ENCODE results near the gene PYGM. TPM values are rescaled to one million over a fixed set of nuclear protein-coding genes. Genes with fewer than 3 reads are reported as not detected.

The PYGM gene
- total and polyA plus RNA-seq, 2 of the 13 experiments (the other 11 are each of a cell fraction or from before 2014, with no cell fraction given): 0.11 to 0.12 TPM

DNA sequence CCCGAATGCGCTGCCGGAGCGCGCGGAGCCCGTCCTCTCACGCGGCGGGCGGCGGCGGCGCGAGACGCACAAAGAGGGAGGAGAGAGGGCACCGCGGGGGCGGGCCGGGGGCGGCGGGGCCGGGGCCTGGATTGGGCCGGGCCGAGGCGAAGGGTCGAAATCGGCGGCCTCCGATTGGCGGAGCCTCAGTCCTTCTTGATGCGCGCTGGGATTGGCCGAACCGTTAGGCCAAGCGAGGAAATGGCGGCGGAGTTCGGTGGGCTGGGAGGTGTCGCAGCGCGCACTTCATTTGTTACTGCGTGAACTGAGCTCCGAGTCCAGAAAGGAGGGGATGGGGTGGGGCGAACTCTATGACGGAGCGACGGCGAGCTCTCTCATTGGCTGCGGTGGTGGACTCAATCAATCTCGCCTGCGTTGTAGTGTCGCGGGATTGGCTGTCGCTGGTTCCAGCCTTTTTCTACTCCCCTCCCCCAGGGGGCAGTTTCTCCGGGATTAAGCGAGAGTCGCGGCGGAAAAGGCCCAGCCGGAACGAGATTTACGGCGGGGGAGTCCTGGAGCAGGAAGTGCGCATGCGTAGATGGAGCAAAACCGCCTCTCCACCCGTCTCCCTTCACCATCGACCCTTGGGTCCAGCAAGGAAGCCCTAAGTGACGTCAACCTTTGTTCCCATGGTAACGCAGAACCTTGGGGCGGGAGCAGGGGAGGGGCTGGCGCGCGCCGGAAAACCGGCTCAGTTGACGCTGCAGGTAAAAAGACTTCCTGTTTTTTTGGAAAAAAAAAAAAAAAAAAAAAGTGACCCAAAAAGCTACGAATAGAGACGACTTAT is 18.9 kb upstream of the PYGM start, which contains the start of gene SF1 (continued):
- peak; percentile 41 for TF ChIP-seq RBM39 (IDR thresholded peaks at IDR 0.05; ENCODE audit: low read depth, low read length, poor library complexity, severe bottlenecking)
- peak; percentile 13; the same call in 1 of the 2 replicates for TF ChIP-seq BCL6 (CRISPR knock-in tag; IDR thresholded peaks at IDR 0.05)
- TF ChIP-seq FOXJ3 (CRISPR knock-in tag; IDR thresholded peaks at IDR 0.05; ENCODE audit: borderline replicate concordance): no peak; the same call in 1 of the 2 replicates
- TF ChIP-seq CBX1 (IDR thresholded peaks at IDR 0.05; ENCODE audit: low read depth): no peak
- no peak for TF ChIP-seq EHMT2 (IDR thresholded peaks at IDR 0.05; ENCODE audit: borderline replicate concordance, low read depth, low read length)
- TF ChIP-seq TBX3 (IDR thresholded peaks at IDR 0.05; ENCODE audit: borderline replicate concordance): peak; percentile 57; the same call in 1 of the 2 replicates
- peak; percentile 57; the same call in 1 of the 2 replicates for TF ChIP-seq NFKB2 (CRISPR knock-in tag; IDR thresholded peaks at IDR 0.05; ENCODE audit: borderline replicate concordance)
- no peak for TF ChIP-seq TBP (CRISPR knock-in tag; IDR thresholded peaks at IDR 0.05)
- TF ChIP-seq TCF7L2 (IDR thresholded peaks at IDR 0.05; ENCODE audit: low read depth, low read length): no peak
- TF ChIP-seq TOE1 (CRISPR knock-in tag; IDR thresholded peaks at IDR 0.05): no peak
- no peak for TF ChIP-seq ZNF34 (CRISPR knock-in tag; IDR thresholded peaks at IDR 0.05; ENCODE audit: borderline replicate concordance)
- TF ChIP-seq ZNF251 (CRISPR knock-in tag; IDR thresholded peaks at IDR 0.05): no peak
- no peak for TF ChIP-seq HMG20A (CRISPR knock-in tag; IDR thresholded peaks at IDR 0.05; ENCODE audit: borderline replicate concordance)
- TF ChIP-seq NFKBIZ (CRISPR knock-in tag; IDR thresholded peaks at IDR 0.05): no peak
- no peak for TF ChIP-seq MAF1 (CRISPR knock-in tag; IDR thresholded peaks at IDR 0.05; ENCODE audit: borderline replicate concordance)
- no peak for TF ChIP-seq ZKSCAN5 (CRISPR knock-in tag; IDR thresholded peaks at IDR 0.05)
- peak; percentile 85 for TF ChIP-seq SP2 (CRISPR knock-in tag; IDR thresholded peaks at IDR 0.05)
- TF ChIP-seq HMGXB3 (CRISPR knock-in tag; IDR thresholded peaks at IDR 0.05; ENCODE audit: borderline replicate concordance): peak; percentile 39; the same call in 1 of the 2 replicates
- TF ChIP-seq HOXD1 (CRISPR knock-in tag; IDR thresholded peaks at IDR 0.05): 0 out of 2 replicates have a peak, but pooled peaks have one; percentile 23
- TF ChIP-seq, protein P1, sequence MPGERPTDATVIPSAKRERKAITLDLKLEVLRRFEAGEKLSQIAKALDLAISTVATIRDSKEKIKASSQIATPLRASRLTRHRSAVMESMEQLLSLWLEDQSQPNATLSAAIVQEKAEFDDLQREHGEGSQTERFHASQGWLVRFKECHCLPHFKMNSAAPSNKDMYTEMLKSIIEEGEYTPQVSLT (CRISPR knock-in tag; IDR thresholded peaks at IDR 0.05; ENCODE audit: borderline replicate concordance, low read depth): no peak
- TF ChIP-seq ZNF121 (CRISPR knock-in tag; IDR thresholded peaks at IDR 0.05): no peak
- TF ChIP-seq PAX8 (CRISPR knock-in tag; IDR thresholded peaks at IDR 0.05; ENCODE audit: borderline replicate concordance): no peak
- 0 out of 2 replicates have a peak, but pooled peaks have one; percentile 28 for TF ChIP-seq SIN3A (IDR thresholded peaks at IDR 0.05; ENCODE audit: borderline replicate concordance, low read depth, low read length)
- TF ChIP-seq ASH2L (IDR thresholded peaks at IDR 0.05; ENCODE audit: insufficient read length, low read depth, low read length): peak; percentile 46
- no peak for TF ChIP-seq ZNF768 (CRISPR knock-in tag; IDR thresholded peaks at IDR 0.05)
- no peak for TF ChIP-seq RARG (CRISPR knock-in tag; IDR thresholded peaks at IDR 0.05; ENCODE audit: low read depth)
- no peak for TF ChIP-seq KLF9 (CRISPR knock-in tag; IDR thresholded peaks at IDR 0.05; ENCODE audit: low read depth)

Data from HepG2 (cell line).